K562 (cell line): Measurements from ENCODE around the gene ZBTB49. TPM values are rescaled to one million over a fixed set of nuclear protein-coding genes. Genes with fewer than 3 reads are reported as not detected.
A peak's percentile ranks its signal among the peaks of the same experiment; 100 is the strongest.

Experiments
- ATF1 ChIP-seq, 2 experiments: fragments of 450-650 bp in 1 of 2; IDR thresholded peaks; 2 replicates each; pipeline ENCODE4 v1.6.1; 2016; ENCODE audit warnings: missing compliant biosample characterization in 1 of 2, missing genetic modification characterization in 1 of 2
- ATF7 ChIP-seq: fragments of 450-650 bp; IDR thresholded peaks from 2 replicates; pipeline ENCODE4 v1.7.1; 2014; ENCODE audit warnings: mild to moderate bottlenecking, moderate library complexity
- BCLAF1 ChIP-seq, 2 experiments: fragments of 450-650 bp in 1 of 2; IDR thresholded peaks; 2 replicates each; pipeline ENCODE4 v1.6.1; 2011 to 2017; ENCODE audit warnings: low read depth in 2 of 2, antibody characterized with exemption in 1 of 2, borderline replicate concordance in 1 of 2, low read length in 1 of 2, mild to moderate bottlenecking in 1 of 2, mixed read lengths in 1 of 2; ENCODE audit not compliant: control insufficient read depth in 1 of 2
- BRCA1 ChIP-seq, 2 experiments: fragments of 450-650 bp in 1 of 2; sonication (generic) in 1 of 2; formaldehyde crosslinking in 1 of 2; IDR thresholded peaks; 2 replicates each; pipeline versions ENCODE4 v1.5.0 to v1.6.1; 2017 to 2020; ENCODE audit warnings: mild to moderate bottlenecking in 1 of 2, missing genetic modification reagents in 1 of 2
- HIVEP1 ChIP-seq: fragments of 250-450 bp; sonication (Bioruptor Pico); IDR thresholded peaks from 2 replicates; pipeline ENCODE4 v1.4.0; 2020; ENCODE audit warnings: mild to moderate bottlenecking
- KAT2B ChIP-seq: IDR thresholded peaks from one replicate; pipeline ENCODE4 v1.6.1; 2012; ENCODE audit warnings: low read depth, mild to moderate bottlenecking, control low read depth, inconsistent platforms, low read length, moderate library complexity
- MNT ChIP-seq, 2 experiments: fragments of 450-650 bp; conservative IDR thresholded peaks; 2 replicates each; pipeline ENCODE4 v1.6.1; 2017; ENCODE audit warnings: mild to moderate bottlenecking in 2 of 2, moderate library complexity in 2 of 2
- MTA1 ChIP-seq: fragments of 450-650 bp; IDR thresholded peaks from 2 replicates; pipeline ENCODE4 v1.6.1; 2017; ENCODE audit warnings: borderline replicate concordance
- NR4A1 ChIP-seq, 2 experiments: fragments of 250-450 bp in 1 of 2; fragments of 450-650 bp in 1 of 2; sonication (Bioruptor Pico) in 1 of 2; IDR thresholded peaks; 2 replicates each; pipeline versions ENCODE4 v1.4.0 to v1.6.1; 2016 to 2020; ENCODE audit warnings: mild to moderate bottlenecking in 2 of 2, missing compliant biosample characterization in 1 of 2, missing genetic modification characterization in 1 of 2, moderate library complexity in 1 of 2
- RBM17 ChIP-seq: fragments of 200-400 bp; formaldehyde crosslinking; IDR thresholded peaks from 2 replicates; pipeline ENCODE4 v1.6.1; 2017; ENCODE audit warnings: low read depth, mild to moderate bottlenecking, low read length, borderline replicate concordance
- RBM39 ChIP-seq: fragments of 200-400 bp; formaldehyde crosslinking; optimal IDR thresholded peaks from 2 replicates; pipeline ENCODE3; 2018; ENCODE audit warnings: low read depth, low read length
- SIRT6 ChIP-seq: IDR thresholded peaks from one replicate; pipeline ENCODE4 v1.6.1; 2012; ENCODE audit warnings: low read depth, mild to moderate bottlenecking, control low read depth, inconsistent platforms, low read length, moderate library complexity
- SMC3 ChIP-seq: conservative IDR thresholded peaks from 2 replicates; pipeline ENCODE4 v1.6.1; 2011; ENCODE audit warnings: low read depth, low read length, improper control_type of control experiment; ENCODE audit not compliant: insufficient read depth
- SRSF9 ChIP-seq: fragments of 200-400 bp; formaldehyde crosslinking; IDR thresholded peaks from 2 replicates; pipeline ENCODE4 v1.6.1; 2017; ENCODE audit warnings: low read depth, low read length, borderline replicate concordance
- TAF9B ChIP-seq: fragments of 450-650 bp; IDR thresholded peaks from 2 replicates; pipeline ENCODE4 v1.6.1; 2018; ENCODE audit warnings: mild to moderate bottlenecking; ENCODE audit not compliant: partially characterized antibody
- U2AF2 ChIP-seq: fragments of 200-400 bp; formaldehyde crosslinking; optimal IDR thresholded peaks from 2 replicates; pipeline ENCODE3; 2017; ENCODE audit warnings: low read depth, mild to moderate bottlenecking, low read length
- ZNF398 ChIP-seq: fragments of 250-450 bp; sonication (Bioruptor Pico); IDR thresholded peaks from 2 replicates; pipeline ENCODE4 v1.8.0; 2021; ENCODE audit warnings: moderate library complexity, mild to moderate bottlenecking, inconsistent platforms
- ZNF512 ChIP-seq: IDR thresholded peaks from 2 replicates; pipeline ENCODE4 v1.6.1; 2016; ENCODE audit warnings: missing genetic modification characterization, missing compliant biosample characterization
- polyA plus RNA-seq, 8 experiments: library from polyadenylated mRNA; depleted of rRNA in 4 of 8; stranded (reverse) in 5 of 8; unstranded in 3 of 8; fragments of >200 nt; fragmentation: Nextera tagmentation in 2 of 8; fragmentation: Illumina TruSeq in 1 of 8; extraction: Ambion mirVana in 2 of 8; extraction: Trizol in 1 of 8; gene quantifications; 2 replicates each; pipeline versions ENCODE4 v1.2.1 to v1.2.3, GENCODE V29; 2011 to 2014; ENCODE audit warnings: inconsistent platforms in 1 of 8, missing spikeins in 1 of 8
- total RNA-seq, 7 experiments: library from RNA; depleted of rRNA in 6 of 7; stranded (reverse); fragments of >200 nt in 6 of 7; fragmentation: Illumina TruSeq in 2 of 7; extraction: Trizol in 2 of 7; gene quantifications; 2 replicates each; pipeline versions ENCODE4 v1.2.1 to v1.2.3, GENCODE V29; 2011 to 2021; ENCODE audit warnings: low replicate concordance in 1 of 7

ZBTB49 gene
- total and polyA plus RNA-seq, 9 of the 15 experiments (the other 6 are each of a cell fraction or from before 2014, with no cell fraction given), result 0.49 to 8.0 (median 4.2) TPM

GRCh38 chr4:4248029-4248884, 41.8 kb upstream of the ZBTB49 start, which contains the start of gene TMEM128 (continued):
- peak; percentile 66 to 80 for TF ChIP-seq MNT (conservative IDR thresholded peaks at IDR 0.05)
- no peak for TF ChIP-seq HIVEP1 (CRISPR knock-in tag)
- TF ChIP-seq ZNF512 (tag), result no peak
- TF ChIP-seq ATF1 (CRISPR knock-in tag; IDR thresholded peaks at IDR 0.05), result peak; percentile 78
- TF ChIP-seq ATF1 (tag; IDR thresholded peaks at IDR 0.05), result peak; percentile 98
- TF ChIP-seq KAT2B, result no peak
- TF ChIP-seq RBM17, result no peak
- TF ChIP-seq TAF9B, result peak; percentile 92
- TF ChIP-seq BCLAF1 (IDR thresholded peaks at IDR 0.05; ENCODE audit: borderline replicate concordance in 1 of 2, control insufficient read depth in 1 of 2, low read depth in 2 of 2, low read length in 1 of 2), result peak in 1 of 2 experiments; percentile 79; a peak in 1 of 4 replicates
- no peak for TF ChIP-seq ZNF398 (CRISPR knock-in tag)
- TF ChIP-seq RBM39, result no peak
- no peak for TF ChIP-seq SIRT6
- TF ChIP-seq SRSF9, result no peak
- TF ChIP-seq NR4A1 (CRISPR knock-in tag; IDR thresholded peaks at IDR 0.05), result no peak
- TF ChIP-seq NR4A1 (tag; IDR thresholded peaks at IDR 0.05), result no peak
- TF ChIP-seq SMC3, result no peak
- TF ChIP-seq ATF7, result peak; percentile 98
- TF ChIP-seq U2AF2, result no peak
- no peak for TF ChIP-seq BRCA1 (IDR thresholded peaks at IDR 0.05)
- no peak for TF ChIP-seq BRCA1 (CRISPR knock-in tag; IDR thresholded peaks at IDR 0.05)
- peak; percentile 95 for TF ChIP-seq MTA1
